ENCODE data around the gene USP6.
A peak's percentile ranks its signal among the peaks of the same experiment; 100 is the strongest.
"Not testable (repeated sequence)": the region's sequence is repeated elsewhere in the genome, so short reads cannot be mapped to it uniquely, and the experiment has no call there.

USP6 gene

DNA sequence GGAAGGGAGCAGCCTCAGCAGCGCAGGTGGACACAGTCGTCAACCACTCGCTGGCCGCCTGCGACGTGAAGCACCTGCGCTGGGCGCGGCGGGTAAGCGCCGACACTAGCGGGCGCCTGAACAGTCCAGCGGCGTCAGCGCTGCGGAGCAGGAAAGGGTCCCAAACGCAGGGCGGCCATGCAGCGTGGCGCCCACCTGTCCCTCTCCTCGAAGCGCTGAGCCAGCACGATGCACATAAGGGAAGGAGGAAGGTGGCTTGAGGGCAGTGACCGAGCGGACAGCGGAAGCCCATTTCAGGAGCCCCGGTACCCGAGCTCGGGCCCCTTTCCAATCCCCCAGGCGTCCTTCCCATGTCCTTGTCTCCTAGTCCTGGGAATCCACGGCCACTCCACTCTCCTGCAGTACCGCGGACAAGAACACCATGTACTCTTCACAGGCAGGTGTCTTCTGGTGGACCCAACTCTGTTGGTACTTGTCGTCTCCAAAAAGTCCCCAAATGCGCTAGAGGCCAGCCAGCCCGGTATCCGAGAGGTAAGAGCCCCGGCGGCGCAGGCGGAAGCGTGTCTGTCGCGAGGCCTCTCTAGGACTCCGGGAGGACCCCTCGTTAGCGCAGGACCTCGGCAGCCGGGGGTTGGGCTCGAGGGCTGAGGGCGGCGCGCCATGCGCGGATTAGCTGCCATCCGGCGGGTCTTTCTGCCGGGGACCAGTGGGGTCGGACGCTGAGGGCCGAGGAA lies 18.6 kb upstream of the USP6 start:
- TF ChIP-seq POLR2AphosphoS5 (IDR thresholded peaks at IDR 0.05; ENCODE audit: low read depth, low read length) (no peak), POLR2A (IDR thresholded peaks at IDR 0.05; ENCODE audit: low read depth, low read length) (no peak), TAF1 (IDR thresholded peaks at IDR 0.05; ENCODE audit: borderline replicate concordance, low read depth, low read length) (no peak)
- no peak for DNase-seq (ENCODE audit: insufficient read length)

DNA sequence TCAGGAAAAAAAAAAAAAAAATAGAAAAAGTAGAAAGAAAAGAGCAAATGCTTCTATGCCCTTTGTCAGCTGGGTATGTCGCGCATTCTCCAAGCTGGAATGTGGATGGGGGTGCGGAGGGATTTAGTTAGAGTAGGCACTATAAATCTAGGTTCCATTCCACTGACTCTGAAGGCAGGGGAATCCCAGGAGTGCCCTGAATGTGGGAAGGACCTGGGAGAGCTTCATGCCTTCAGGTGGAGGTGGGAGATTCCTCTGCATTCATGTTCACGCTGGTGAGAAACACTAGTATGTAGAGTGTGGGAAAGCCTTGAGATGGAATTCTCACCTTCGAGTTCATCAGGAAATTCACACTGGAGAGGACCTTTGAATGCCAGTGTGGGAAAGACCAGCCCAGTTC lies 16.6 kb upstream of the USP6 start:
- TF ChIP-seq POLR2AphosphoS5 (IDR thresholded peaks at IDR 0.05; ENCODE audit: low read depth, low read length) (no peak), POLR2A (IDR thresholded peaks at IDR 0.05; ENCODE audit: low read depth, low read length) (no peak), TAF1 (IDR thresholded peaks at IDR 0.05; ENCODE audit: borderline replicate concordance, low read depth, low read length) (no peak)
- DNase-seq (ENCODE audit: insufficient read length) (no peak), FAIRE-seq (no peak)

More for the DNA sequence above, 18.6 kb upstream of the USP6 start:
- no peak for FAIRE-seq

DNA sequence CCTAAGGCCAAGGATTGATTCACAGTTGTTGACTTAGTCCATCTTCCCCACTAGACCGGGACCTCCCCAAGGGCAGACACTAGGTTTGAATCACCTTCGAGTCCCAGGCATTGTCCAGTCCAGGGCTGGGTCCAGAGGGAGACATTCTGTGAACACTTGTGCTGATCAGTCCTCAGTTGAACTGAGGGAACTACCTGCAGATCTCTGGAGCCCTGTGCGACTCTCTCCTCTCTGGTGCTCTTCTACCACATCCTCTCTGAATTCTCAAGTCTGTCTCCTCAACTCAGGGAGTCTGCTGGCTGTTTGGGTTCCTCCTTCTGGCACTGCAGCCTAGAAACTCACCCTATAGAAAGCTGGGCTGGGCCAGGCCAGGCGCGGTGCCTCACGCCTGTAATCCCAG lies 15.0 kb upstream of the USP6 start:
- TF ChIP-seq TAF1 (IDR thresholded peaks at IDR 0.05; ENCODE audit: borderline replicate concordance, low read depth, low read length), result no peak
- TF ChIP-seq POLR2A (IDR thresholded peaks at IDR 0.05; ENCODE audit: low read depth, low read length), result no peak
- no peak for TF ChIP-seq POLR2AphosphoS5 (IDR thresholded peaks at IDR 0.05; ENCODE audit: low read depth, low read length)
- FAIRE-seq (no peak), DNase-seq (ENCODE audit: insufficient read length) (no peak)

DNA sequence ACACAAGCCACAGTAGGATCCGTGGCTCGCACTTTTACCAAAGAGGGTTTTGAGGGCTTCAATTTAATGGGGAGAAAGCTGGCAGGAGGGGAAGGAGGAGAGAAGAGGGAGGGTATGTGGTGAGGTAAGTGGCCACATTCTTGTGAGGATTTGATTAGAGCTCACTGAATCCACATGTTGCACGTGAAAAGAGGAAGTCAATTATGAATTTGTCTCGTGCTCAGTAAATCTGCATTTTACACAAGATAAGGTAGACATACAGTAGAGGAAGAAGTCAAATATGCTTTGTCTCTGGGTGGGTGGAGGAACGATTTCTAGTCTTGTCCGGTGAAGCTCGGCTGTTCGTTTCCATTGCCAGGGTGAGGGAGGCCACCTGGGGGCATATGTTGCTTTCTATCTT lies 5.0 kb upstream of the USP6 start:
- FAIRE-seq (peak; percentile 27), DNase-seq (ENCODE audit: insufficient read length) (no peak)
- TF ChIP-seq TAF1 (IDR thresholded peaks at IDR 0.05; ENCODE audit: borderline replicate concordance, low read depth, low read length) (no peak), POLR2A (IDR thresholded peaks at IDR 0.05; ENCODE audit: low read depth, low read length) (no peak)

DNA sequence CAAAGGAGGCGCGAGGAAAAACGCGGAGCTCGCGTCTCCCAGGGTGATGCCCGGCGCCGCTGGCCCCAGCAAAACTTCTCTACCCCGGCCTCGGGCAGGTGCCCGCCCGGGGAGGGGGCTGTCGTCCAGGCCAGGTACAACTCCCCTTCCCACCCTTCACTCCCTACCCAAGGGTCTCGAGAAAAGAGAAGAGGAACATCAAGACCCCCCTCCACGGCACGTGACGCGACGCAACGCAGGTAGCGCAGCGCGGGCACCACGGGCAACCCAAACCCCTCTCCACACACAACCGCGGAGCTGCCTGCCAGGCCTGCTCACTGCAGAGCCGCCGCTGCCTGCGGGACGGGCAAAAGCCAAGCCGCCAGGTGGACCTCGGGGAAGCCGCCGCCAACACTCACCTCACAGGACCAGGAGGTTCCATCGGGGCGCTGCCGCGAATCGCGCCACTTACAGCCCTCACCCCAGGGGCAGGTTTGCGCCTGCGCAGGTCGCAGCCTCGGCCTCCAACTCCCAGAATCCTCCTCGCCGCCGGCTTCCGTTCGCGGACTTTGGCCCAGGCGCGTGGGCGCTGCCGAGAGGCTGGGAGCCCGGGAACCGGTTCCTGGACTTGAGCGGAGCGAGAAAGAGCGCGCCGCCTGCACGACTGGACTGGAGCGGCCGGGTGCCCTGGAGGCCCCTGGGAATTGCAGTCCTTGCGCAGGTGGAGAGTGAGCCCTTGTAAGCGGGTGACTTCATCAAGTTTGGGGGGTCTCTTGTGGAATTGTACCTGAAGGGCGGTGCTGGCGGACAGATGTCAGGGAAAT lies 4.2 kb upstream of the USP6 start, which contains the start of gene ZNF232:
Gene ZNF232 (minus strand): TSS at position 477 of the 803 bp plus-strand sequence. CDS start 56 bp downstream, at position 421.
- FAIRE-seq (peak; percentile 99), DNase-seq (ENCODE audit: insufficient read length) (peak; percentile 92)
- TF ChIP-seq TAF1 (IDR thresholded peaks at IDR 0.05; ENCODE audit: borderline replicate concordance, low read depth, low read length) (0 out of 2 replicates have a peak, but pooled peaks have one; percentile 9), POLR2A (IDR thresholded peaks at IDR 0.05; ENCODE audit: low read depth, low read length) (peak; percentile 72; the same call in 1 of the 2 replicates), POLR2AphosphoS5 (IDR thresholded peaks at IDR 0.05; ENCODE audit: low read depth, low read length) (peak; percentile 68)

DNA sequence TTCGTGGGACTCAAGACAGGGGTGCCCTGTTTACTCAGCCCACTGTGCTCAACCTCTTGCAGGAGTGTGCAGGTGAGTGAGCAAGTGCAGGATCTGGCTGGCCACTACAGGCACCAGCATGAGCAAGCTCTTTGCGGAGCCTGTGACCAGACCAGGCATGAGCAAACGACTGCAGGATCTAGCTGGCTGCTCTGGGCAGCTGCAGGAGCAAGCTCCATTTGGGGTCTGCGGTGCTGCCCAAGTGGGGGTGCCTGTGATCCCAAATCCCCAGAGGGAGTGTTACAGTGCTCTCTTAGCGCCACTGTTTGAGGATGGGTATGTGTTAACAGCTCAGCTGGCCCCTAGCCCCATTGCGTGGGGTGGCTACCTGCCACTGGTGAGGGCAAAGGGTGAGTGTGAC lies 2.4 kb downstream of the USP6 start:
- no peak for FAIRE-seq

DNA sequence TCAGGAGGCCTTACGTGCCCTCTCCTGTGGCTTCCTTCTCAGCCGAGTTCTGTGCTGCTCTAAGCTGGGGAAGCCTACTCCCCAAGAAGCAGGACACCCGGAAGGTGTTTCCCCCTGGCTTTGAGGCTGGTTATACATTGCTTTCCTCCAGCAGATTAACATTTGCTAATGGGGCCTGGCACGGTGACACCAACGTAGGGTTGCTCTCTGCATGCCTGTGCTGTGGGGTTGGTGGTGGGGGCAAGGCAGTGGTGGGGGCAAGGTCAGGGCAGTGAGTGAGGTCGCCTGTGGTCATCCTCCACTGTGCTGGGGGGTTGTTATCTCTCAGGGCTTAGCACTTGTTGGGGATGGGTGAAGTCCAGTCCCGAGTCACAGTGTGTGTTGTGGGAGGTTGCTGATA lies 4.2 kb downstream of the USP6 start:
- TF ChIP-seq TAF1 (IDR thresholded peaks at IDR 0.05; ENCODE audit: borderline replicate concordance, low read depth, low read length) (no peak), POLR2A (IDR thresholded peaks at IDR 0.05; ENCODE audit: low read depth, low read length) (no peak), POLR2AphosphoS5 (IDR thresholded peaks at IDR 0.05; ENCODE audit: low read depth, low read length) (no peak)
- DNase-seq (ENCODE audit: insufficient read length) (no peak), FAIRE-seq (no peak)

More for the DNA sequence above, 2.4 kb downstream of the USP6 start:
- no peak for DNase-seq (ENCODE audit: insufficient read length)
- no peak for TF ChIP-seq TAF1 (IDR thresholded peaks at IDR 0.05; ENCODE audit: borderline replicate concordance, low read depth, low read length)
- no peak for TF ChIP-seq POLR2A (IDR thresholded peaks at IDR 0.05; ENCODE audit: low read depth, low read length)
- no peak for TF ChIP-seq POLR2AphosphoS5 (IDR thresholded peaks at IDR 0.05; ENCODE audit: low read depth, low read length)

DNA sequence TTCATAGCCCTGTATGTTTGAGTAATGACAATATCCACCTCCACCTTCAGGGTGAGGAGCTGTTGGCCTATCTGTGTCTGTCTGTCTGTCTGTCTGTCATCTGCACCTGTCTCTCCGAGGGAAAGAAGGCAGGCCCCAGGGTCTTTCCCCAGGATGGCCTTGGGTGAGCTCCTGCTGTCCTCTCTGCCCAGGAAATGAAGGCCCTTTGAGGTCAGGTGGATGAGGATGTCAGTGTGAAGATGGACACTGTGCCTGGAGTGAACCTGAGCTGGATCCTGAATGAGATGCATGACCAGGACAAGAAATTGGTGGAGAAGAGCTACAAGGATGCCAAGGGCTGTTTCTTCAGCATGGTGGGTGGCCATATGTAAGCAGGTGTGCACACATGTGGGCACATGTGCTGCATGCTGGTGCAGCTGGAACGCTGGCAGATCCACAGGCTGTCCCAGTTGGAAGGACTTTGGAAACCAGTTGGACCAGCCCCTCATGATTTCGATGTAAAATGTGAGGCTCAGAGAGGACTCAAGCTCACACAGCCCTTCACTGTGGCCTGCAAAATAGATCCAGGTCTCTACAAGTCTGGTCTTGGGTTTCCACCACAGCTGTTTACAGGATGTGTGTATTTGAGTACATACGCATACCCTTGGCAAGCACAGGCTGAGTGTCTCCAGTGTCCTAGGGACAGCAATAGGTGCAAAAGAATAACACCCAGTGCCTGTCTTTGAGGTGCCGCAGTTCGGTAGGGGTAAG lies 4.8 kb downstream of the USP6 start:
- FAIRE-seq, result not testable (repeated sequence)

DNA sequence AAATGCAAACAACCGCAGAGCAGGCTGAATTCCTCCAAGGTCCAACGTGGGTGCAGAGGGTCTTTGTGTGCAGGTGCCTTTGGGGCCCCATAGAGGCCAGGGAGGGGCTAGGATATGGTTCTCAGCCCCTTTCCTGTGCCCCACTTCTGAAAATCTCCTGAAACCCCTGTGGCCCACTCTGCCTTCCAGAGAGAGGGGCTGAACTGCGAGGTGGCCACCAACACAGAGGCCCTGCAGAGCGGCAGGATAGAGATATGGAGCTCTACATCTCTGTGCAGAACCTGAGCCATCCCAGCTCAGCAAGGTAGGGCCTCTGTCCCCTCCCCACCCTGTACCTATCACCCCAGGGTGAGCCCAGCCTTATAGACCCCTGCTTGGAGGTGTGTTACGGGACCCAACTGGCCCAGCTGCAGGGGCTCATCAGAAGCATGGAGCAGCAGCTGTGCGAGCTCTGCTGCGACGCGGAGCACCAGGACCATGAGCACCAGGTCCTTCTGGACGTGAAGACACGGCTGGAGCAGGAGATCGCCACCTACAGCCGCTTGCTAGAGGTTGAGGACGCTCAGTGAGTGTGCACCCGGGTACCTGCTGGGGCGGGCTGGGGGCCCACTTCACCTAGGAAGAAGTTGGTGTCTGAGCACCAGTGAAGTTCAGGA lies 5.5 kb downstream of the USP6 start:
- TF ChIP-seq POLR2AphosphoS5 (IDR thresholded peaks at IDR 0.05; ENCODE audit: low read depth, low read length) (no peak), TAF1 (IDR thresholded peaks at IDR 0.05; ENCODE audit: borderline replicate concordance, low read depth, low read length) (no peak), POLR2A (IDR thresholded peaks at IDR 0.05; ENCODE audit: low read depth, low read length) (no peak)
- DNase-seq (ENCODE audit: insufficient read length), result no peak
- FAIRE-seq, result no peak

More for the DNA sequence above, 4.8 kb downstream of the USP6 start:
- DNase-seq (ENCODE audit: insufficient read length), result not testable (repeated sequence)

DNA sequence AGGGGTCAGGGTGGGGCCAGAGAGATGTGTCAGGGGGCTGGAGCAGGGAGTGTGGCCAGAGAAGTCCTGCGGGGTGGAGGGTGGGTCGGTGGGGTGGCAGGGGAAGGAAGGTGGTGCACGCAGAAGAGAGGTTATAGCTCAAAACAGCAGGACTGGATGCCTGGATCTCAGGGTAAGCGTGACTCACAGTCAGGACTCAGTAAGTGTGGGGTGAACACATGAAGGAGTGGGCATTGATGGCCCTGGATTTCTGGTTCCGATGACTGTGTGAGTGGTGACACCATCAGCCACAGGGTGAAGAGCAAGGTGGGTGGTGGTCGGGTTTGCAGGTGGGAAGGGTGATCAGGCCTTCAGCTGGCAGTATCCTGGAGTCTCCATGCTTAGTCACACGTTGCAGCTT lies 6.2 kb downstream of the USP6 start:
- DNase-seq (ENCODE audit: insufficient read length); FAIRE-seq: not testable (repeated sequence)

All from GM12892 (cell line).